ENCODE measurements around the gene CDH20. TPM values are rescaled to one million over a fixed set of nuclear protein-coding genes. Genes with fewer than 3 reads are reported as not detected.

CDH20 gene
- total RNA-seq, 1 experiment from 2014 or later = not detected

GRCh38 chr18:61575419-61575818, 242.2 kb downstream of the CDH20 start:
- ATAC-seq = no peak
- intact Hi-C loops (cut with micrococcal nuclease; ENCODE audit: unreplicated experiment) = no loop called here
- TF ChIP-seq TCF7L2 (IDR thresholded peaks at IDR 0.05; ENCODE audit: low read depth, low read length) = no peak
- Histone ChIP-seq H3K9me3 (ENCODE audit: control insufficient read depth, insufficient read depth, low read depth, low read length) (no peaks in the 10 kb centered on the region), H3K27me3 (ENCODE audit: control insufficient read depth, insufficient read depth, low read length) (no peaks in the 10 kb centered on the region), H3K27ac (ENCODE audit: low read length) (no peak overlapping the region), H3K36me3 (ENCODE audit: control insufficient read depth, insufficient read depth, low read length) (no peaks in the 10 kb centered on the region), H3K4me1 (ENCODE audit: control insufficient read depth, insufficient read depth, low read length) (no peaks in the 10 kb centered on the region), H3K4me3 (ENCODE audit: low read depth in 2 of 2, low read length in 2 of 2) (no peak overlapping the region)
- no TSS peak for BruUV-seq (replicated peaks)
- POLR2A ChIA-PET = no interaction called here
- no peak for DNase-seq (ENCODE audit: low read depth, low spot score)
- in situ Hi-C loops (cut with HindIII; ENCODE audit: low pct_unique_long_range_greater_than_20kb, low sequenced_read_pairs) = no loop called here
- CTCF ChIA-PET = no interaction called here

- in situ Hi-C loops (cut with HindIII; ENCODE audit: low pct_unique_long_range_greater_than_20kb, low sequenced_read_pairs) = no loop called here
- intact Hi-C loops (cut with micrococcal nuclease; ENCODE audit: unreplicated experiment) = no loop called here
- CTCF ChIA-PET = no interaction called here
Measured at GRCh38 chr18:61578846-61579245, 245.6 kb downstream of the CDH20 start.

DNA sequence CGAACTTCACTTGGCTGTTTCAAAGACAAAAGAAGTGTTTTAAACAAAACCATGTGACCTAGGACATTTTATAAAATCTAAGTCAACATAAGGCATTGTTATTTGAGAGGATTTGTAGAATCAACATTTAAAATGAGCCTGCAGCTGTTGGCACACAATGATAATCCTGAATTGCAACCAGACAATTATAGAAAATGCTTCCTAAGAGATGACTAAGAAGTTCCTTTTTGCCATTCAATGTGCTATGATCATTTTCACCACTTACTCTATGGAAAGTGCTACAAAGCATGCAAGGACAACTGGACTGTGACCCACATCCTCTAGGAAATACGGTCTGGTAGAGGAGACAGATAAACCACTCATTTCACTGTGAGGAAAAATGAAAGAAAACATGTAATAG, 246.4 kb downstream of the CDH20 start:
- intact Hi-C loops (cut with micrococcal nuclease; ENCODE audit: unreplicated experiment) (no loop called here), in situ Hi-C loops (cut with HindIII; ENCODE audit: low pct_unique_long_range_greater_than_20kb, low sequenced_read_pairs) (no loop called here)
- Histone ChIP-seq H3K27ac (ENCODE audit: low read length) (no peak overlapping the region), H3K27me3 (ENCODE audit: control insufficient read depth, insufficient read depth, low read length) (no peaks in the 10 kb centered on the region), H3K36me3 (ENCODE audit: control insufficient read depth, insufficient read depth, low read length) (no peaks in the 10 kb centered on the region), H3K4me3 (ENCODE audit: low read depth in 2 of 2, low read length in 2 of 2) (no peak overlapping the region), H3K9me3 (ENCODE audit: control insufficient read depth, insufficient read depth, low read depth, low read length) (no peaks in the 10 kb centered on the region), H3K4me1 (ENCODE audit: control insufficient read depth, insufficient read depth, low read length) (no peaks in the 10 kb centered on the region; the same call in 1 of the 2 replicates)
- ATAC-seq (no peak), DNase-seq (ENCODE audit: low read depth, low spot score) (no peak)
- BruUV-seq (replicated peaks) = no TSS peak
- CTCF ChIA-PET = interaction anchor here (0.5 kb wide), 1 partner anchor 552 kb away, joined by 3 read pairs; no protein-coding TSS in a partner anchor
- POLR2A ChIA-PET = no interaction called here
- no peak for TF ChIP-seq POLR2AphosphoS5 (IDR thresholded peaks at IDR 0.05; ENCODE audit: low read depth, low read length)
- TF ChIP-seq, protein P1, sequence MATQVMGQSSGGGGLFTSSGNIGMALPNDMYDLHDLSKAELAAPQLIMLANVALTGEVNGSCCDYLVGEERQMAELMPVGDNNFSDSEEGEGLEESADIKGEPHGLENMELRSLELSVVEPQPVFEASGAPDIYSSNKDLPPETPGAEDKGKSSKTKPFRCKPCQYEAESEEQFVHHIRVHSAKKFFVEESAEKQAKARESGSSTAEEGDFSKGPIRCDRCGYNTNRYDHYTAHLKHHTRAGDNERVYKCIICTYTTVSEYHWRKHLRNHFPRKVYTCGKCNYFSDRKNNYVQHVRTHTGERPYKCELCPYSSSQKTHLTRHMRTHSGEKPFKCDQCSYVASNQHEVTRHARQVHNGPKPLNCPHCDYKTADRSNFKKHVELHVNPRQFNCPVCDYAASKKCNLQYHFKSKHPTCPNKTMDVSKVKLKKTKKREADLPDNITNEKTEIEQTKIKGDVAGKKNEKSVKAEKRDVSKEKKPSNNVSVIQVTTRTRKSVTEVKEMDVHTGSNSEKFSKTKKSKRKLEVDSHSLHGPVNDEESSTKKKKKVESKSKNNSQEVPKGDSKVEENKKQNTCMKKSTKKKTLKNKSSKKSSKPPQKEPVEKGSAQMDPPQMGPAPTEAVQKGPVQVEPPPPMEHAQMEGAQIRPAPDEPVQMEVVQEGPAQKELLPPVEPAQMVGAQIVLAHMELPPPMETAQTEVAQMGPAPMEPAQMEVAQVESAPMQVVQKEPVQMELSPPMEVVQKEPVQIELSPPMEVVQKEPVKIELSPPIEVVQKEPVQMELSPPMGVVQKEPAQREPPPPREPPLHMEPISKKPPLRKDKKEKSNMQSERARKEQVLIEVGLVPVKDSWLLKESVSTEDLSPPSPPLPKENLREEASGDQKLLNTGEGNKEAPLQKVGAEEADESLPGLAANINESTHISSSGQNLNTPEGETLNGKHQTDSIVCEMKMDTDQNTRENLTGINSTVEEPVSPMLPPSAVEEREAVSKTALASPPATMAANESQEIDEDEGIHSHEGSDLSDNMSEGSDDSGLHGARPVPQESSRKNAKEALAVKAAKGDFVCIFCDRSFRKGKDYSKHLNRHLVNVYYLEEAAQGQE (IDR thresholded peaks at IDR 0.05; ENCODE audit: insufficient read depth in 1 of 2, low read depth in 2 of 2, low read length in 1 of 2) = no peak
- TF ChIP-seq CTCF (IDR thresholded peaks at IDR 0.05) = no peak
- TF ChIP-seq TCF7L2 (IDR thresholded peaks at IDR 0.05; ENCODE audit: low read depth, low read length) = no peak
- no peak for TF ChIP-seq SIN3A (IDR thresholded peaks at IDR 0.05; ENCODE audit: borderline replicate concordance, insufficient read depth, low read depth, low read length)

More at GRCh38 chr18:61578846-61579245, 245.6 kb downstream of the CDH20 start:
- H3K4me3 ChIP-seq (ENCODE audit: low read depth in 2 of 2, low read length in 2 of 2) = no peak overlapping the region
- H3K27ac ChIP-seq (ENCODE audit: low read length) = no peak overlapping the region
- TF ChIP-seq, protein P1 (IDR thresholded peaks at IDR 0.05; ENCODE audit: insufficient read depth in 1 of 2, low read depth in 2 of 2, low read length in 1 of 2) = no peak
- BruUV-seq (replicated peaks) = no TSS peak
- POLR2A ChIA-PET = no interaction called here
- ATAC-seq (no peak), DNase-seq (ENCODE audit: low read depth, low spot score) (no peak)
- no peaks in the 10 kb centered on the region for H3K36me3 ChIP-seq (ENCODE audit: control insufficient read depth, insufficient read depth, low read length)
- no peaks in the 10 kb centered on the region; the same call in 1 of the 2 replicates for H3K4me1 ChIP-seq (ENCODE audit: control insufficient read depth, insufficient read depth, low read length)
- H3K27me3 ChIP-seq (ENCODE audit: control insufficient read depth, insufficient read depth, low read length) = no peaks in the 10 kb centered on the region
- H3K9me3 ChIP-seq (ENCODE audit: control insufficient read depth, insufficient read depth, low read depth, low read length) = no peaks in the 10 kb centered on the region

Data from Panc1 (cell line).